HG03108 (cell line): ENCODE data around the gene TMEM91.

ENCODE experiments used
- ATAC-seq: cut with Tn5 transposase; IDR thresholded peaks from one replicate; pipeline ENCODE4 v1.9.1; 2021; ENCODE audit warnings: moderate library complexity; ENCODE audit not compliant: unreplicated experiment

The TMEM91 gene

DNA sequence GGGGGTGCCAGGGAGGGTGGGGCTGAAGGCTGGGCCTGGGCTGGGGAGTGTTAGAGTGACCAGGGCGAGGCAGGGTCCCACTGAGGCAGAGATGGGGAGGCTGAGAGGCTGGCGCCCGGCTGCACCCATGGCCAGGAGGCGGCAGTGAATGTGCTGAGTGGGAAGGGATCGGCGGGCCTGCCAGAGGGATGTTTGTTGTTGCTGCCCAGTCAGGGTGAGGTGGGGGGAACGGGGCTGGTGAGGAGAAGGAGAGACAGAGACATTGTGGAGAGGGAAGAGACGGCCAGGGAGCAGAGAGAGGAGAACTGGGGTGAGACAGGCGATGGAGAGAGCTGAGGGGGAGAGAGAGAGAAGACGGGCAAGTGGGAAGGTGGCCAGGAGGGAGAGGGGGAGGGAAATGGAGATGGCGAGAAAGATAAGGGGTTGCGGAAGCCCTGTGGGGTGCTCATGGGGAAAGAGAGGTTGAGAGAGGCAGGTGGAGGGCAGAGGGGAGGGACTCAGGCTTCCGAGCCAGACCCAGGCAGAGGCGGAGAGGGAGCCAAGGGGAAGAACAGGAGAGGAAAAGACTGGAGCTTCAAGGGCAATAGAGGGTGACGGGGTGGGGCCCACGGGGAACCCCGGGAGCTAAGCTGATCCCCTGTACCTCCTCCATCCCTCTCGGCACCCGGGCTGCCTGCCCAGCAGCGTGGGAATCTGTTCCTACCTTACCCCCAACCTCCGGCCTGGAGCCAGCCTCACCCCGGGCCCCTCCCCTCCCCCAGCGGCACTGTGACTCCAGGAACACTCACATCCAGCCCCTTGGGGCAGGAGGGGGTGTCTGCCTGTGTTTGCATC is 51.5 kb downstream of the TMEM91 start:
- ATAC-seq: no peak

GRCh38 chr19:41428481-41428859 is 52.1 kb downstream of the TMEM91 start:
- ATAC-seq: no peak

DNA sequence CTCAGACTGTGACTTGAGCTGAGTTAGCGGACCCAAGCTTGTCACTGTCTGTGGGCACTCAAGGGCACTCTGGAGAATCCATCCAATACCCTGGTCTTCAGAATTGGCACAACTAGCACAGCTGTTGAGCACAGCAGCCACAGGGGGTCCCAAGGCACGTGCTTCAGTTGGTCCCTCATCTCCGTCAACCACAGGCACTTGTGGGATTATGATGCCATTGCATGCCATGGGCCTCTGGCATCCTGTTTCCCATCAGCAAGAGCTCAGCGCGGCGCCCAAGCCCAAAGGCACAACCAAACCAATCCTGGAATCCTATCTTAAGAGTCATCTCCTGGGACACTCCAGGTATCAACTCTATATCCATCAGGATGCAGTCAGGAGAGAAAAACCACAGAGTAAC is 54.6 kb downstream of the TMEM91 start:
- ATAC-seq: no peak

DNA sequence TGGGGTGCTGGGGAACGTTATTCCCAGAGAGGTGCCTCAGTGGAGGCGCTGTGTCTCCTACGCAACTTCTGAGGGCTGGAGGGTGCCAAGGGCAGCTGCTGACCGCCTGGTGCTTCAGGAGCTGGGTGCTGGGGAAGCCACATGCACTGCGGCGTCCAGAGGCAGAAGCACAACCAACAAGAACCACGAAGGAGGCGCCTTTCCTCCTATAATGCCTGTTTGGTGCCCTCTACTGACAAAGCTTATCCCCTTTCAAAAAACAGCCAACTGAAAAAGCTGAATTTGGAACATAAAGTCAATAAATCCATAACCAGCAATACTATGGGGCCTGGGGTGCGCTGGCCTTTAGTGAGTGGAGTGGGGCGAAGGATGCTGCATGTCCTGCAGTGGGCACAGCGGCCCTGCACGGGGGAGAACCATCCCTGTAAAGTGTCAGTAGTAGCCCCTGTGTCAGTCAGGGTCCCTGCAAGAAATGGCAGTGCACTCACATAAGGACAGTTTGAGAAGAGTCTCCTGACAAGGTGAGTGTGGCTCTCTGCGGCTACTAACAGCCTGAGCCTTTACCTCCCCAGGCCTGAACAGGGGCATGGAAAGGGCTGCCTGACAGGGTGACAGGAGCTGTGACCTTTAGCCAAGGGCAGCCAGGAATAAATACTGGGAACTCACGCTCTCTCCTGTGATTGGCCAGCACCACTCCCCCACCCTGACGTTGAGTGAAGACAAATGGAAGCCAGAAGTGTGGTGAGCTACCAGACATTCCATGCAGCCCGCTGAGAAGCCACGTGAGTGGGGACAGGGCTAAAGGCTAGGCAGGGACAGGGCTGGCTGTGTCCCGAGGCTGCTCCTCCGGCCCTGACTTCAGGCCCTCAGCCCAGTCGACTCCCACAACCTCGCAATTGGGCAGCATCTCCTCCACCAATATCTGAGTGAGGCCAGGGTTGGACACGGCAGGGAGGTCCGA is 55.4 kb downstream of the TMEM91 start:
- ATAC-seq: no peak

GRCh38 chr19:41433171-41433570 is 56.8 kb downstream of the TMEM91 start:
- ATAC-seq: no peak
